HEK293 (cell line): ENCODE data around the gene OR4D9.

ENCODE experiments used
- BCL11A ChIP-seq: fragments of 450-650 bp; formaldehyde crosslinking; IDR thresholded peaks from 2 replicates; pipeline ENCODE4 v1.5.1; 2016; ENCODE audit warnings: low read depth, missing biosample characterization, missing genetic modification characterization
- BCL11B ChIP-seq: fragments of 450-650 bp; formaldehyde crosslinking; IDR thresholded peaks from 2 replicates; pipeline ENCODE4 v1.5.1; 2016; ENCODE audit warnings: low read depth, missing biosample characterization, missing genetic modification characterization
- EGR2 ChIP-seq: fragments of 450-650 bp; formaldehyde crosslinking; IDR thresholded peaks from 2 replicates; pipeline ENCODE4 v1.5.1; 2016; ENCODE audit warnings: low read depth, missing biosample characterization, missing genetic modification characterization
- GLI4 ChIP-seq: fragments of 450-650 bp; formaldehyde crosslinking; IDR thresholded peaks from 2 replicates; pipeline ENCODE4 v1.5.1; 2016; ENCODE audit warnings: missing biosample characterization, missing genetic modification characterization
- KLF1 ChIP-seq: fragments of 450-650 bp; formaldehyde crosslinking; IDR thresholded peaks from 2 replicates; pipeline ENCODE4 v1.5.1; 2016; ENCODE audit warnings: missing biosample characterization, missing genetic modification characterization
- KLF7 ChIP-seq: fragments of 450-650 bp; formaldehyde crosslinking; IDR thresholded peaks from 2 replicates; pipeline ENCODE4 v1.5.1; 2016; ENCODE audit warnings: missing biosample characterization, missing genetic modification characterization, borderline replicate concordance
- OVOL3 ChIP-seq: fragments of 450-650 bp; formaldehyde crosslinking; IDR thresholded peaks from 2 replicates; pipeline ENCODE4 v1.5.1; 2016; ENCODE audit warnings: missing biosample characterization, missing genetic modification characterization
- PRDM2 ChIP-seq: fragments of 450-650 bp; formaldehyde crosslinking; IDR thresholded peaks from 2 replicates; pipeline ENCODE4 v1.5.1; 2016; ENCODE audit warnings: missing biosample characterization, missing genetic modification characterization, borderline replicate concordance
- TRIM28 ChIP-seq: IDR thresholded peaks from 2 replicates; pipeline ENCODE4 v1.6.1; 2011; ENCODE audit warnings: low read length, control low read depth, borderline replicate concordance
- ZBTB1 ChIP-seq: fragments of 450-650 bp; formaldehyde crosslinking; IDR thresholded peaks from 2 replicates; pipeline ENCODE4 v1.5.1; 2016; ENCODE audit warnings: missing biosample characterization, missing genetic modification characterization
- ZBTB21 ChIP-seq: fragments of 450-650 bp; formaldehyde crosslinking; IDR thresholded peaks from 2 replicates; pipeline ENCODE4 v1.5.1; 2017; ENCODE audit warnings: missing biosample characterization, missing genetic modification characterization
- ZBTB49 ChIP-seq: fragments of 450-650 bp; formaldehyde crosslinking; IDR thresholded peaks from 2 replicates; pipeline ENCODE4 v1.5.1; 2016; ENCODE audit warnings: missing biosample characterization, missing genetic modification characterization, low read depth
- ZNF133 ChIP-seq: fragments of 450-650 bp; formaldehyde crosslinking; IDR thresholded peaks from 2 replicates; pipeline ENCODE4 v1.5.1; 2016; ENCODE audit warnings: missing biosample characterization, missing genetic modification characterization
- ZNF16 ChIP-seq: fragments of 450-650 bp; formaldehyde crosslinking; IDR thresholded peaks from 2 replicates; pipeline ENCODE4 v1.5.1; 2016; ENCODE audit warnings: low read depth, missing biosample characterization, missing genetic modification characterization
- ZNF174 ChIP-seq: fragments of 450-650 bp; formaldehyde crosslinking; IDR thresholded peaks from 2 replicates; pipeline ENCODE4 v1.5.0; 2017; ENCODE audit warnings: missing biosample characterization, mild to moderate bottlenecking, missing genetic modification characterization
- ZNF292 ChIP-seq: fragments of 450-650 bp; formaldehyde crosslinking; IDR thresholded peaks from 2 replicates; pipeline ENCODE4 v1.5.1; 2016; ENCODE audit warnings: low read depth, missing biosample characterization, missing genetic modification characterization, borderline replicate concordance
- ZNF335 ChIP-seq: fragments of 450-650 bp; formaldehyde crosslinking; conservative IDR thresholded peaks from 2 replicates; pipeline ENCODE4 v1.5.1; 2016; ENCODE audit warnings: missing biosample characterization, missing genetic modification characterization
- ZNF558 ChIP-seq: fragments of 450-650 bp; formaldehyde crosslinking; IDR thresholded peaks from 2 replicates; pipeline ENCODE4 v1.5.1; 2016; ENCODE audit warnings: missing biosample characterization, missing genetic modification characterization
- ZNF610 ChIP-seq: fragments of 450-650 bp; formaldehyde crosslinking; IDR thresholded peaks from 2 replicates; pipeline ENCODE4 v1.5.1; 2016; ENCODE audit warnings: missing biosample characterization, missing genetic modification characterization, borderline replicate concordance
- ZNF660 ChIP-seq: fragments of 450-650 bp; IDR thresholded peaks from 2 replicates; pipeline ENCODE4 v1.5.1; 2018; ENCODE audit warnings: missing biosample characterization, mild to moderate bottlenecking, missing genetic modification characterization
- ZNF76 ChIP-seq: fragments of 450-650 bp; formaldehyde crosslinking; IDR thresholded peaks from 2 replicates; pipeline ENCODE4; 2016; ENCODE audit warnings: low read depth, missing biosample characterization, missing genetic modification characterization, borderline replicate concordance
- ZNF768 ChIP-seq: fragments of 450-650 bp; formaldehyde crosslinking; IDR thresholded peaks from 2 replicates; pipeline ENCODE4 v1.5.1; 2018; ENCODE audit warnings: missing biosample characterization, mild to moderate bottlenecking, missing genetic modification characterization
- TF ChIP-seq, protein P1 (sequence below): fragments of 450-650 bp; formaldehyde crosslinking; IDR thresholded peaks from 2 replicates; pipeline ENCODE4; 2016; ENCODE audit warnings: missing biosample characterization, missing genetic modification characterization
- TF ChIP-seq, protein P2 (sequence below): fragments of 450-650 bp; formaldehyde crosslinking; IDR thresholded peaks from 2 replicates; pipeline ENCODE4 v1.5.1; 2016; ENCODE audit warnings: missing biosample characterization, missing genetic modification characterization
- TF ChIP-seq, protein P3 (sequence below): fragments of 450-650 bp; formaldehyde crosslinking; IDR thresholded peaks from 2 replicates; pipeline ENCODE4 v1.5.1; 2016; ENCODE audit warnings: missing biosample characterization, missing genetic modification characterization
- TF ChIP-seq, protein P4 (sequence below): fragments of 450-650 bp; formaldehyde crosslinking; IDR thresholded peaks from 2 replicates; pipeline ENCODE4 v1.5.1; 2016; ENCODE audit warnings: missing biosample characterization, missing genetic modification characterization

OR4D9 gene

DNA sequence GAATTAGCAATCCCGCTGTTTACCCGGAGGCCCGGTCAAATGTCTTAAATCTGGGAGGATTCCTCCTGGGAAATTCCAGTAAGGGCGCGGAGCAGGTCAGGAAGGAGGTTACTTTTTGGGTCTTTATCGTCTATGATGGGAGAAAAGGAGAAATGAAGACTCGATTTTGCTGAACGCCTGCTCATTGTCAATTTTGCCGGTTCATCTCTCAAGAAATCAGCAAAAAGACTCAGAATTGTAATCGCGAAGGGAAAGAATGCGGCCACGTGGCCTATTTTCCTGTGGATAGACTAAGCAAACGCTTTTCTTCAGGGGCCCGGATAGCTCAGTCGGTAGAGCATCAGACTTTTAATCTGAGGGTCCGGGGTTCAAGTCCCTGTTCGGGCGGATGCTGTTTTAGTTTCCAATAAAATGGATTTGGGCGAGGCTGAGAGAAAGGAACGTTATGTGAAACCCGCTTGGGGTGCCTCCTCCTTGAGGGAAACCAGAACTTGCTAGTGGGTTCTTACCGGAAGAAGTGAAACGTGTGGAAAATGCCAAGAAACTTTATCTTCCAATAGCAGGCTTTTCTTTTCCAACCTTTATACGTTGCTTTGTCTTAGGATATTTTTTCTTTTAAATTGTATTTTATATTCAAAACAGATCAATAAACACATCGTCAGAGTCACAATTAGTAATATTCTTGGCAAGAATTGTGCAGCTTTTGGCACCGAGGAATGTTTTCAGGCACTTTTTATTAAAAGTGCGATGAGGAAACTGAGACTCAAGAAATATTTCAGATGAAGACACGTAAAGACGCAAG, 45.0 kb downstream of the OR4D9 start (continued):
- no peak for TF ChIP-seq ZBTB49 (tag by site-specific recombination)
- 0 out of 2 replicates have a peak, but pooled peaks have one; percentile 16 for TF ChIP-seq ZNF768 (tag by site-specific recombination)
- no peak for TF ChIP-seq ZNF558 (tag by site-specific recombination)
- TF ChIP-seq, protein P1, sequence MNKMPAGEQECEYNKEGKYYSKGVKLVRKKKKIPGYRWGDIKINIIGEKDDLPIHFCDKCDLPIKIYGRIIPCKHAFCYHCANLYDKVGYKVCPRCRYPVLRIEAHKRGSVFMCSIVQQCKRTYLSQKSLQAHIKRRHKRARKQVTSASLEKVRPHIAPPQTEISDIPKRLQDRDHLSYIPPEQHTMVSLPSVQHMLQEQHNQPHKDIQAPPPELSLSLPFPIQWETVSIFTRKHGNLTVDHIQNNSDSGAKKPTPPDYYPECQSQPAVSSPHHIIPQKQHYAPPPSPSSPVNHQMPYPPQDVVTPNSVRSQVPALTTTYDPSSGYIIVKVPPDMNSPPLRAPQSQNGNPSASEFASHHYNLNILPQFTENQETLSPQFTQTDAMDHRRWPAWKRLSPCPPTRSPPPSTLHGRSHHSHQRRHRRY (tag by site-specific recombination), result no peak
- TF ChIP-seq OVOL3 (tag by site-specific recombination), result no peak
- TF ChIP-seq GLI4 (tag by site-specific recombination), result no peak
- TF ChIP-seq ZNF174 (tag by site-specific recombination), result no peak
- TF ChIP-seq ZNF133 (tag by site-specific recombination), result no peak
- TF ChIP-seq TRIM28, result no peak
- no peak for TF ChIP-seq PRDM2 (tag by site-specific recombination)
- TF ChIP-seq KLF1 (tag by site-specific recombination), result no peak
- no peak for TF ChIP-seq ZBTB1 (tag by site-specific recombination)
- no peak for TF ChIP-seq BCL11A (tag by site-specific recombination)
- TF ChIP-seq ZNF292 (tag by site-specific recombination), result no peak
- no peak; the same call in 1 of the 2 replicates for TF ChIP-seq ZNF76
- TF ChIP-seq, protein P2, sequence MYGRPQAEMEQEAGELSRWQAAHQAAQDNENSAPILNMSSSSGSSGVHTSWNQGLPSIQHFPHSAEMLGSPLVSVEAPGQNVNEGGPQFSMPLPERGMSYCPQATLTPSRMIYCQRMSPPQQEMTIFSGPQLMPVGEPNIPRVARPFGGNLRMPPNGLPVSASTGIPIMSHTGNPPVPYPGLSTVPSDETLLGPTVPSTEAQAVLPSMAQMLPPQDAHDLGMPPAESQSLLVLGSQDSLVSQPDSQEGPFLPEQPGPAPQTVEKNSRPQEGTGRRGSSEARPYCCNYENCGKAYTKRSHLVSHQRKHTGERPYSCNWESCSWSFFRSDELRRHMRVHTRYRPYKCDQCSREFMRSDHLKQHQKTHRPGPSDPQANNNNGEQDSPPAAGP, result 0 out of 2 replicates have a peak, but pooled peaks have one; percentile 45
- TF ChIP-seq ZNF335 (tag by site-specific recombination), result peak; percentile 26; the same call in 1 of the 2 replicates
- peak; percentile 67; the same call in 1 of the 2 replicates for TF ChIP-seq KLF7
- no peak for TF ChIP-seq ZNF610 (tag by site-specific recombination)
- no peak for TF ChIP-seq ZNF16 (tag by site-specific recombination)
- TF ChIP-seq BCL11B (tag by site-specific recombination), result no peak
- TF ChIP-seq, protein P3, sequence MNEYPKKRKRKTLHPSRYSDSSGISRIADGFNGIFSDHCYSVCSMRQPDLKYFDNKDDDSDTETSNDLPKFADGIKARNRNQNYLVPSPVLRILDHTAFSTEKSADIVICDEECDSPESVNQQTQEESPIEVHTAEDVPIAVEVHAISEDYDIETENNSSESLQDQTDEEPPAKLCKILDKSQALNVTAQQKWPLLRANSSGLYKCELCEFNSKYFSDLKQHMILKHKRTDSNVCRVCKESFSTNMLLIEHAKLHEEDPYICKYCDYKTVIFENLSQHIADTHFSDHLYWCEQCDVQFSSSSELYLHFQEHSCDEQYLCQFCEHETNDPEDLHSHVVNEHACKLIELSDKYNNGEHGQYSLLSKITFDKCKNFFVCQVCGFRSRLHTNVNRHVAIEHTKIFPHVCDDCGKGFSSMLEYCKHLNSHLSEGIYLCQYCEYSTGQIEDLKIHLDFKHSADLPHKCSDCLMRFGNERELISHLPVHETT (tag by site-specific recombination), result no peak; the same call in 1 of the 2 replicates
- peak; percentile 93 for TF ChIP-seq ZNF660 (tag by site-specific recombination)
- TF ChIP-seq, protein P4, sequence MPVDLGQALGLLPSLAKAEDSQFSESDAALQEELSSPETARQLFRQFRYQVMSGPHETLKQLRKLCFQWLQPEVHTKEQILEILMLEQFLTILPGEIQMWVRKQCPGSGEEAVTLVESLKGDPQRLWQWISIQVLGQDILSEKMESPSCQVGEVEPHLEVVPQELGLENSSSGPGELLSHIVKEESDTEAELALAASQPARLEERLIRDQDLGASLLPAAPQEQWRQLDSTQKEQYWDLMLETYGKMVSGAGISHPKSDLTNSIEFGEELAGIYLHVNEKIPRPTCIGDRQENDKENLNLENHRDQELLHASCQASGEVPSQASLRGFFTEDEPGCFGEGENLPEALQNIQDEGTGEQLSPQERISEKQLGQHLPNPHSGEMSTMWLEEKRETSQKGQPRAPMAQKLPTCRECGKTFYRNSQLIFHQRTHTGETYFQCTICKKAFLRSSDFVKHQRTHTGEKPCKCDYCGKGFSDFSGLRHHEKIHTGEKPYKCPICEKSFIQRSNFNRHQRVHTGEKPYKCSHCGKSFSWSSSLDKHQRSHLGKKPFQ (tag by site-specific recombination), result peak; percentile 32; the same call in 1 of the 2 replicates
- TF ChIP-seq EGR2, result no peak
- TF ChIP-seq ZBTB21 (tag by site-specific recombination), result 0 out of 2 replicates have a peak, but pooled peaks have one; percentile 10
